Measurements from ENCODE around the gene SPINK14.

SPINK14 gene

DNA sequence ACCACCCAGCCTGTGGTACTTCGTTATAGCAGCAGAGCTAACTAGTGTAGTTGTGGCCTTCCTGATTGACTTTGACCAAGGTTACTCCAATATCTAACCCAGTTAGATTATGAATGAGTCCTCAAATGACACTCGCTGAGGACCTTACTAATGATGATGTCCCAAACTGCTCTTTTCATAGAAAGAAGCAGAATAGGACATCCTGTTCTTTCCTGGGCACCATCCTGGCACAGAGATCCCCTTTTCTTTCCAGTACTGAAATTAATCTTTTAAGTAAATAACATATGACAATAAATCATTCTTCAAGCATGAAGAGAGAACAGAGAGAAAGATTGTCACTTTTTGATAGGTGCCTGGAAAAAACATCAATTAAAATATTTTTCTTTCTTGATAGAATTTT is 26.7 kb upstream of the SPINK14 start:
- TF ChIP-seq RARB (CRISPR knock-in tag; IDR thresholded peaks at IDR 0.05) (no peak), ARNTL (CRISPR knock-in tag; IDR thresholded peaks at IDR 0.05; ENCODE audit: borderline replicate concordance, low read depth) (no peak), ZC3H10 (CRISPR knock-in tag; IDR thresholded peaks at IDR 0.05) (no peak), TOX (CRISPR knock-in tag; IDR thresholded peaks at IDR 0.05; ENCODE audit: borderline replicate concordance) (no peak), ZFP30 (CRISPR knock-in tag; IDR thresholded peaks at IDR 0.05) (no peak), CSDC2 (CRISPR knock-in tag; IDR thresholded peaks at IDR 0.05) (no peak), ISL1 (CRISPR knock-in tag; IDR thresholded peaks at IDR 0.05) (no peak), ZNF565 (CRISPR knock-in tag; conservative IDR thresholded peaks at IDR 0.05; ENCODE audit: low read depth) (no peak)
- TF ChIP-seq, protein P1, sequence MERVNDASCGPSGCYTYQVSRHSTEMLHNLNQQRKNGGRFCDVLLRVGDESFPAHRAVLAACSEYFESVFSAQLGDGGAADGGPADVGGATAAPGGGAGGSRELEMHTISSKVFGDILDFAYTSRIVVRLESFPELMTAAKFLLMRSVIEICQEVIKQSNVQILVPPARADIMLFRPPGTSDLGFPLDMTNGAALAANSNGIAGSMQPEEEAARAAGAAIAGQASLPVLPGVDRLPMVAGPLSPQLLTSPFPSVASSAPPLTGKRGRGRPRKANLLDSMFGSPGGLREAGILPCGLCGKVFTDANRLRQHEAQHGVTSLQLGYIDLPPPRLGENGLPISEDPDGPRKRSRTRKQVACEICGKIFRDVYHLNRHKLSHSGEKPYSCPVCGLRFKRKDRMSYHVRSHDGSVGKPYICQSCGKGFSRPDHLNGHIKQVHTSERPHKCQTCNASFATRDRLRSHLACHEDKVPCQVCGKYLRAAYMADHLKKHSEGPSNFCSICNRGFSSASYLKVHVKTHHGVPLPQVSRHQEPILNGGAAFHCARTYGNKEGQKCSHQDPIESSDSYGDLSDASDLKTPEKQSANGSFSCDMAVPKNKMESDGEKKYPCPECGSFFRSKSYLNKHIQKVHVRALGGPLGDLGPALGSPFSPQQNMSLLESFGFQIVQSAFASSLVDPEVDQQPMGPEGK (CRISPR knock-in tag; IDR thresholded peaks at IDR 0.05; ENCODE audit: borderline replicate concordance) = no peak
- TF ChIP-seq, protein P2, sequence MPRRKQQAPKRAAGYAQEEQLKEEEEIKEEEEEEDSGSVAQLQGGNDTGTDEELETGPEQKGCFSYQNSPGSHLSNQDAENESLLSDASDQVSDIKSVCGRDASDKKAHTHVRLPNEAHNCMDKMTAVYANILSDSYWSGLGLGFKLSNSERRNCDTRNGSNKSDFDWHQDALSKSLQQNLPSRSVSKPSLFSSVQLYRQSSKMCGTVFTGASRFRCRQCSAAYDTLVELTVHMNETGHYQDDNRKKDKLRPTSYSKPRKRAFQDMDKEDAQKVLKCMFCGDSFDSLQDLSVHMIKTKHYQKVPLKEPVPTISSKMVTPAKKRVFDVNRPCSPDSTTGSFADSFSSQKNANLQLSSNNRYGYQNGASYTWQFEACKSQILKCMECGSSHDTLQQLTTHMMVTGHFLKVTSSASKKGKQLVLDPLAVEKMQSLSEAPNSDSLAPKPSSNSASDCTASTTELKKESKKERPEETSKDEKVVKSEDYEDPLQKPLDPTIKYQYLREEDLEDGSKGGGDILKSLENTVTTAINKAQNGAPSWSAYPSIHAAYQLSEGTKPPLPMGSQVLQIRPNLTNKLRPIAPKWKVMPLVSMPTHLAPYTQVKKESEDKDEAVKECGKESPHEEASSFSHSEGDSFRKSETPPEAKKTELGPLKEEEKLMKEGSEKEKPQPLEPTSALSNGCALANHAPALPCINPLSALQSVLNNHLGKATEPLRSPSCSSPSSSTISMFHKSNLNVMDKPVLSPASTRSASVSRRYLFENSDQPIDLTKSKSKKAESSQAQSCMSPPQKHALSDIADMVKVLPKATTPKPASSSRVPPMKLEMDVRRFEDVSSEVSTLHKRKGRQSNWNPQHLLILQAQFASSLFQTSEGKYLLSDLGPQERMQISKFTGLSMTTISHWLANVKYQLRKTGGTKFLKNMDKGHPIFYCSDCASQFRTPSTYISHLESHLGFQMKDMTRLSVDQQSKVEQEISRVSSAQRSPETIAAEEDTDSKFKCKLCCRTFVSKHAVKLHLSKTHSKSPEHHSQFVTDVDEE (CRISPR knock-in tag; IDR thresholded peaks at IDR 0.05) = no peak
- TF ChIP-seq, protein P3, sequence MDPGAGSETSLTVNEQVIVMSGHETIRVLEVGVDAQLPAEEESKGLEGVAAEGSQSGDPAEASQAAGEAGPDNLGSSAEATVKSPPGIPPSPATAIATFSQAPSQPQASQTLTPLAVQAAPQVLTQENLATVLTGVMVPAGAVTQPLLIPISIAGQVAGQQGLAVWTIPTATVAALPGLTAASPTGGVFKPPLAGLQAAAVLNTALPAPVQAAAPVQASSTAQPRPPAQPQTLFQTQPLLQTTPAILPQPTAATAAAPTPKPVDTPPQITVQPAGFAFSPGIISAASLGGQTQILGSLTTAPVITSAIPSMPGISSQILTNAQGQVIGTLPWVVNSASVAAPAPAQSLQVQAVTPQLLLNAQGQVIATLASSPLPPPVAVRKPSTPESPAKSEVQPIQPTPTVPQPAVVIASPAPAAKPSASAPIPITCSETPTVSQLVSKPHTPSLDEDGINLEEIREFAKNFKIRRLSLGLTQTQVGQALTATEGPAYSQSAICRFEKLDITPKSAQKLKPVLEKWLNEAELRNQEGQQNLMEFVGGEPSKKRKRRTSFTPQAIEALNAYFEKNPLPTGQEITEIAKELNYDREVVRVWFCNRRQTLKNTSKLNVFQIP (CRISPR knock-in tag; IDR thresholded peaks at IDR 0.05; ENCODE audit: borderline replicate concordance, low read depth) = no peak
- no peak for ATAC-seq

DNA sequence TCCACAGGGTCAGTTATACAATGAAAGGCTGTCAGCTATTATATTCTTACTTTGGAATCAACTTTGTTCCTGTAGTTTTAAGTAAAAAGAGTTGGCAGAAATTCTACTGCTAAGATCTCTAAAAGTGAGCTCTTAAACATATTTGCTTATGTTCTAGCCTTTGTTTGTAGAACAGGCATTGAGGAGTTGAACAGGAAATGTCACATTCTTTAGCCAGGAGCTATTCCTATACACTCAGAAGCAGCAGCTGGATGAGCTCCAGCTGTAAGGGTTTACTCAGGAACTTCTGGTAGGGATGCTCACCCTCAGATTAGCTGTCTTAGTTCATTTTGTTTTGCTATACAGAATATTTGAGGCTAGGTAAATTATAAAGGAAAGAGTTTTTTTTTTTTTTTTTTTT is 22.4 kb upstream of the SPINK14 start:
- no peak for TF ChIP-seq SNAI2 (CRISPR knock-in tag; IDR thresholded peaks at IDR 0.05)
- no peak for TF ChIP-seq ESRRG (CRISPR knock-in tag; IDR thresholded peaks at IDR 0.05)
- no peak for TF ChIP-seq ZFP3 (CRISPR knock-in tag; IDR thresholded peaks at IDR 0.05)
- TF ChIP-seq BACH2 (CRISPR knock-in tag; IDR thresholded peaks at IDR 0.05; ENCODE audit: borderline replicate concordance) = no peak
- TF ChIP-seq ARNTL (CRISPR knock-in tag; IDR thresholded peaks at IDR 0.05; ENCODE audit: borderline replicate concordance, low read depth) = no peak
- ATAC-seq = no peak

DNA sequence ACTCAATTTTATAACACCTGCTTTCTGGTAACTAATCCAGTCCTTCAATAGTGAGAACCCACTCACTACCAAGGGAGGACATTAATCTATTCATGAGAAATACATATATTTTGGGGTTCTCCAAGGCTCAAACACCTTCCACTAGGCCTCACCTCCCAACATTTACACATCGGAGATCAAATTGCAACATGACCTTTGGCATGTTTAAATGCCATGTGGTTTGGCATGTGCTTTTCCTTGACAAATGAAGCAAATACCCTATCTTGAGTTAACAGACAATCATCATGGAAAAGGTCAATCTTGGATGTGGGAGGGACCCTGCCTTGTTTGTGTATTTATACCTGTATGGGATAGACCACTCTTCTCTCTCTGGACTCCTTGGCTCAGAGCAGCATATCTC is 21.9 kb upstream of the SPINK14 start:
- TF ChIP-seq OSR1 (CRISPR knock-in tag; IDR thresholded peaks at IDR 0.05) (no peak), ZNF70 (CRISPR knock-in tag; IDR thresholded peaks at IDR 0.05) (no peak), RARB (CRISPR knock-in tag; IDR thresholded peaks at IDR 0.05) (no peak), ARNTL (CRISPR knock-in tag; IDR thresholded peaks at IDR 0.05; ENCODE audit: borderline replicate concordance, low read depth) (no peak), TOX (CRISPR knock-in tag; IDR thresholded peaks at IDR 0.05; ENCODE audit: borderline replicate concordance) (no peak), PPARA (CRISPR knock-in tag; IDR thresholded peaks at IDR 0.05; ENCODE audit: borderline replicate concordance) (no peak), TCF4 (CRISPR knock-in tag; IDR thresholded peaks at IDR 0.05; ENCODE audit: borderline replicate concordance) (no peak), GLIS3 (CRISPR knock-in tag; IDR thresholded peaks at IDR 0.05) (no peak), CSDC2 (CRISPR knock-in tag; IDR thresholded peaks at IDR 0.05) (no peak), SNAI2 (CRISPR knock-in tag; IDR thresholded peaks at IDR 0.05) (no peak), ZNF565 (CRISPR knock-in tag; conservative IDR thresholded peaks at IDR 0.05; ENCODE audit: low read depth) (no peak), ISL1 (CRISPR knock-in tag; IDR thresholded peaks at IDR 0.05) (no peak)
- TF ChIP-seq, protein P3 (CRISPR knock-in tag; IDR thresholded peaks at IDR 0.05; ENCODE audit: borderline replicate concordance, low read depth) = no peak
- TF ChIP-seq, protein P1 (CRISPR knock-in tag; IDR thresholded peaks at IDR 0.05; ENCODE audit: borderline replicate concordance) = no peak

More for the DNA sequence above, 21.9 kb upstream of the SPINK14 start:
- no peak for ATAC-seq

All from SK-N-SH treated with all-trans-retinoic acid at 6 μM for 48 hours (cell line).